Measurements from ENCODE around the gene PPIL6.

GRCh38 chr6:109348226-109348625 is 92.2 kb downstream of the PPIL6 start:
- no peak for TF ChIP-seq CTCF (IDR thresholded peaks at IDR 0.05)
- no peak for TF ChIP-seq POLR2A (IDR thresholded peaks at IDR 0.05; ENCODE audit: low read length)
- no peak for TF ChIP-seq BHLHE40 (IDR thresholded peaks at IDR 0.05; ENCODE audit: low read depth, low read length)
- no peak for TF ChIP-seq CBX8 (IDR thresholded peaks at IDR 0.05)
- no peak for TF ChIP-seq CHD2 (IDR thresholded peaks at IDR 0.05; ENCODE audit: low read length, partially characterized antibody)
- no peak for TF ChIP-seq REST (IDR thresholded peaks at IDR 0.05)
- no peak for TF ChIP-seq MAX (IDR thresholded peaks at IDR 0.05)
- TF ChIP-seq TFCP2L1 (CRISPR knock-in tag; IDR thresholded peaks at IDR 0.05) = no peak
- no peak for TF ChIP-seq JUNB (IDR thresholded peaks at IDR 0.05)
- TF ChIP-seq CEBPB (IDR thresholded peaks at IDR 0.05) = no peak

Data from A549 (cell line).